HepG2 (cell line): ENCODE measurements around the gene THRAP3. TPM values are rescaled to one million over a fixed set of nuclear protein-coding genes. Genes with fewer than 3 reads are reported as not detected.
A peak's percentile ranks its signal among the peaks of the same experiment; 100 is the strongest.

Experiments
- ATF2 ChIP-seq: sonication (generic); formaldehyde crosslinking; IDR thresholded peaks from 2 replicates; pipeline ENCODE4 v1.4.0; 2020; ENCODE audit warnings: missing genetic modification reagents
- CREM ChIP-seq, 2 experiments: sonication (generic) in 1 of 2; formaldehyde crosslinking in 1 of 2; IDR thresholded peaks; 2 replicates each; pipeline versions ENCODE4 v1.4.0 to v1.6.1; 2016 to 2020; ENCODE audit warnings: antibody characterized with exemption in 1 of 2, mild to moderate bottlenecking in 1 of 2, missing genetic modification reagents in 1 of 2
- HMGXB3 ChIP-seq: sonication (generic); formaldehyde crosslinking; IDR thresholded peaks from 2 replicates; pipeline ENCODE4 v1.4.0; 2020; ENCODE audit warnings: missing genetic modification reagents, borderline replicate concordance
- HOXD1 ChIP-seq: sonication (generic); formaldehyde crosslinking; IDR thresholded peaks from 2 replicates; pipeline ENCODE4 v1.5.0; 2020; ENCODE audit warnings: missing genetic modification reagents
- IKZF4 ChIP-seq: sonication (generic); formaldehyde crosslinking; IDR thresholded peaks from 2 replicates; pipeline ENCODE4 v1.5.1; 2020; ENCODE audit warnings: borderline replicate concordance, mild to moderate bottlenecking, low read depth, missing genetic modification reagents; ENCODE audit errors: not compliant biosample characterization
- KMT2A ChIP-seq: sonication (generic); formaldehyde crosslinking; IDR thresholded peaks from 2 replicates; pipeline ENCODE4 v1.4.0; 2020; ENCODE audit warnings: missing genetic modification reagents
- MED8 ChIP-seq: sonication (generic); formaldehyde crosslinking; IDR thresholded peaks from 2 replicates; pipeline ENCODE4 v1.8.1; 2023; ENCODE audit warnings: mild to moderate bottlenecking, missing genetic modification reagents; ENCODE audit not compliant: insufficient replicate concordance
- SALL1 ChIP-seq: sonication (generic); formaldehyde crosslinking; IDR thresholded peaks from 2 replicates; pipeline ENCODE4 v1.8.0; 2022; ENCODE audit warnings: mild to moderate bottlenecking, missing genetic modification reagents
- SCMH1 ChIP-seq: sonication (generic); formaldehyde crosslinking; IDR thresholded peaks from 2 replicates; pipeline ENCODE4 v1.9.0; 2021; ENCODE audit warnings: missing genetic modification reagents, mild to moderate bottlenecking, borderline replicate concordance
- STAG1 ChIP-seq: sonication (generic); formaldehyde crosslinking; IDR thresholded peaks from 2 replicates; pipeline ENCODE4 v1.4.0; 2020; ENCODE audit warnings: missing genetic modification reagents
- TCF7 ChIP-seq: sonication (generic); IDR thresholded peaks from 2 replicates; pipeline ENCODE4 v1.6.1; 2016; ENCODE audit warnings: antibody characterized with exemption, low read depth
- TOE1 ChIP-seq: sonication (generic); formaldehyde crosslinking; IDR thresholded peaks from 2 replicates; pipeline ENCODE4 v1.4.0; 2020; ENCODE audit warnings: mild to moderate bottlenecking, missing genetic modification reagents
- YEATS4 ChIP-seq: sonication (generic); formaldehyde crosslinking; IDR thresholded peaks from 2 replicates; pipeline ENCODE4 v1.4.0; 2020; ENCODE audit warnings: missing genetic modification reagents, borderline replicate concordance
- ZFAT ChIP-seq: sonication (generic); formaldehyde crosslinking; conservative IDR thresholded peaks from 2 replicates; pipeline ENCODE4 v1.8.1; 2023; ENCODE audit warnings: missing genetic modification reagents, inconsistent platforms
- ZNF234 ChIP-seq: sonication (generic); formaldehyde crosslinking; conservative IDR thresholded peaks from 2 replicates; pipeline ENCODE4 v1.5.1; 2020; ENCODE audit warnings: mild to moderate bottlenecking, missing genetic modification reagents
- ZNF263 ChIP-seq: sonication (generic); formaldehyde crosslinking; IDR thresholded peaks from 2 replicates; pipeline ENCODE4 v1.4.0; 2020; ENCODE audit warnings: missing genetic modification reagents
- ZNF543 ChIP-seq: sonication (generic); formaldehyde crosslinking; IDR thresholded peaks from 2 replicates; pipeline ENCODE4 v1.4.0; 2020; ENCODE audit warnings: mild to moderate bottlenecking, missing genetic modification reagents
- polyA plus RNA-seq, 8 experiments: library from polyadenylated mRNA; depleted of rRNA in 3 of 8; stranded (reverse) in 7 of 8; unstranded in 1 of 8; fragments of >200 nt; fragmentation: Illumina TruSeq in 4 of 8; extraction: Trizol in 4 of 8; gene quantifications; 2 replicates each; pipeline versions ENCODE4 v1.2.1 to v1.2.3, GENCODE V29; 2011 to 2016; ENCODE audit warnings: low read depth in 4 of 8, missing spikeins in 1 of 8, mixed read lengths in 1 of 8; ENCODE audit not compliant: insufficient read depth in 1 of 8
- total RNA-seq, 5 experiments: library from RNA; depleted of rRNA; stranded (reverse); fragments of >200 nt; fragmentation: Illumina TruSeq; extraction: Trizol; gene quantifications; 2 replicates each; pipeline ENCODE4 v1.2.3, GENCODE V29; 2016; ENCODE audit warnings: low read depth in 1 of 5
- TF ChIP-seq, protein P1 (sequence below): sonication (generic); formaldehyde crosslinking; IDR thresholded peaks from 2 replicates; pipeline ENCODE4 v1.4.0; 2020; ENCODE audit warnings: missing genetic modification reagents
- TF ChIP-seq, protein P2 (sequence below): sonication (generic); formaldehyde crosslinking; IDR thresholded peaks from 2 replicates; pipeline ENCODE4 v1.5.0; 2020; ENCODE audit warnings: mild to moderate bottlenecking, missing genetic modification reagents

THRAP3 gene
- total and polyA plus RNA-seq, 2 of the 13 experiments (the other 11 are each of a cell fraction or from before 2014, with no cell fraction given) = 45.0 to 92.6 TPM

DNA sequence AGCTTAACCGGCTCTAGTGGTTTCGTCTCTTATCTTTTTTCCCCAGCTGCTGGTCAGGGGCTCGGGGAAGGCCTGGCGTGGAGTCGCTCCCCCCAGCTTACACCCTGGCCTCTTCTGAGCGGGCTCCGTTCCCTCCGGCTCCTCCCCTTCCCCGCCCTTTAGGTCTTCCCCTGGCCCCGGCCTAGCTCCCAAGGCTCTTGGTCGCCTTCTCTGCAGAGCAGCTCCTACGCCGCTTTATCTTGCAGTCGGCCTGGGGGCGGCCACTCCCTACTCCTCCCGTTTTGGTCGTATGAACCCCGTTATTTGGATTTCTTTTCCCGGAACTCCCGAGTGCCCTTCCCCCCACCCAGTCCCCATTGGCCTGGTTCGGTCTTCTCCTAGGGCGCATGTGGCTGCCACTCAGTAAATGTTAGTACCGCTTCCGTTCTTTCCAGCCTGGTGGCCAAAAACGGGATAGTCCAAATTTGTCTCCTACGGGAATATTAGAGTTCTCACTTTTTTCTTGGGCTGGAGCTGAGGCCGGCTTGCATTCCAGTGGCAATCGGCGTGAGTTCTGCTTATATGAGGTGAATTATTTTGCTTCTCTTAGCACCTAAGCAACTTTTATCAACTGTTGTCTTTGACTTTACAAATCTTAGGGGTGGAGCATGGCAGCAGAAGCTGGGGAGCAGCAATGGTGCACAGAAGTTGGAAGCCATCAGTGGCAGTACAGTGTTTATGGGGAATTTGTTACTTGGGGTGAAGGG is 467 bp downstream of the THRAP3 start (continued):
- TF ChIP-seq HMGXB3 (CRISPR knock-in tag) (no peak), ATF2 (CRISPR knock-in tag) (0 out of 2 replicates have a peak, but pooled peaks have one; percentile 3), KMT2A (CRISPR knock-in tag) (no peak), ZNF543 (CRISPR knock-in tag) (peak; percentile 62; the same call in 1 of the 2 replicates), STAG1 (CRISPR knock-in tag) (0 out of 2 replicates have a peak, but pooled peaks have one; percentile 14), YEATS4 (peak; percentile 96), ZNF263 (CRISPR knock-in tag) (peak; percentile 40), TCF7 (no peak), CREM (IDR thresholded peaks at IDR 0.05) (peak; percentile 63; the same call in 1 of the 2 replicates), CREM (CRISPR knock-in tag; IDR thresholded peaks at IDR 0.05) (no peak), SALL1 (peak; percentile 8; the same call in 1 of the 2 replicates), ZNF234 (CRISPR knock-in tag) (0 out of 2 replicates have a peak, but pooled peaks have one; percentile 71), MED8 (CRISPR knock-in tag) (peak; percentile 35), SCMH1 (CRISPR knock-in tag) (no peak), HOXD1 (CRISPR knock-in tag) (no peak), IKZF4 (CRISPR knock-in tag) (no peak), ZFAT (CRISPR knock-in tag) (0 out of 2 replicates have a peak, but pooled peaks have one; percentile 8), TOE1 (CRISPR knock-in tag) (no peak)
- TF ChIP-seq, protein P1, sequence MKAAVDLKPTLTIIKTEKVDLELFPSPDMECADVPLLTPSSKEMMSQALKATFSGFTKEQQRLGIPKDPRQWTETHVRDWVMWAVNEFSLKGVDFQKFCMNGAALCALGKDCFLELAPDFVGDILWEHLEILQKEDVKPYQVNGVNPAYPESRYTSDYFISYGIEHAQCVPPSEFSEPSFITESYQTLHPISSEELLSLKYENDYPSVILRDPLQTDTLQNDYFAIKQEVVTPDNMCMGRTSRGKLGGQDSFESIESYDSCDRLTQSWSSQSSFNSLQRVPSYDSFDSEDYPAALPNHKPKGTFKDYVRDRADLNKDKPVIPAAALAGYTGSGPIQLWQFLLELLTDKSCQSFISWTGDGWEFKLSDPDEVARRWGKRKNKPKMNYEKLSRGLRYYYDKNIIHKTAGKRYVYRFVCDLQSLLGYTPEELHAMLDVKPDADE = no peak
- TF ChIP-seq, protein P2, sequence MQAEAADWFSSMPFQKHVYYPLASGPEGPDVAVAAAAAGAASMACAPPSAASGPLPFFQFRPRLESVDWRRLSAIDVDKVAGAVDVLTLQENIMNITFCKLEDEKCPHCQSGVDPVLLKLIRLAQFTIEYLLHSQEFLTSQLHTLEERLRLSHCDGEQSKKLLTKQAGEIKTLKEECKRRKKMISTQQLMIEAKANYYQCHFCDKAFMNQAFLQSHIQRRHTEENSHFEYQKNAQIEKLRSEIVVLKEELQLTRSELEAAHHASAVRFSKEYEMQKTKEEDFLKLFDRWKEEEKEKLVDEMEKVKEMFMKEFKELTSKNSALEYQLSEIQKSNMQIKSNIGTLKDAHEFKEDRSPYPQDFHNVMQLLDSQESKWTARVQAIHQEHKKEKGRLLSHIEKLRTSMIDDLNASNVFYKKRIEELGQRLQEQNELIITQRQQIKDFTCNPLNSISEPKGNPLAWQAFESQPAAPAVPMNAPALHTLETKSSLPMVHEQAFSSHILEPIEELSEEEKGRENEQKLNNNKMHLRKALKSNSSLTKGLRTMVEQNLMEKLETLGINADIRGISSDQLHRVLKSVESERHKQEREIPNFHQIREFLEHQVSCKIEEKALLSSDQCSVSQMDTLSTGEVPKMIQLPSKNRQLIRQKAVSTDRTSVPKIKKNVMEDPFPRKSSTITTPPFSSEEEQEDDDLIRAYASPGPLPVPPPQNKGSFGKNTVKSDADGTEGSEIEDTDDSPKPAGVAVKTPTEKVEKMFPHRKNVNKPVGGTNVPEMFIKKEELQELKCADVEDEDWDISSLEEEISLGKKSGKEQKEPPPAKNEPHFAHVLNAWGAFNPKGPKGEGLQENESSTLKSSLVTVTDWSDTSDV (CRISPR knock-in tag) = no peak
